PFSK-1 (cell line): Measurements from ENCODE around the gene CCIN.

Source experiments
- POLR2AphosphoS5 ChIP-seq: IDR thresholded peaks from 2 replicates; pipeline ENCODE4 v1.6.1; 2012; ENCODE audit warnings: low read depth, mild to moderate bottlenecking, control low read depth, low read length, moderate library complexity
- TAF1 ChIP-seq: IDR thresholded peaks from 2 replicates; pipeline ENCODE4 v1.6.1; 2012; ENCODE audit warnings: low read length, control low read depth, borderline replicate concordance; ENCODE audit not compliant: insufficient read depth

DNA sequence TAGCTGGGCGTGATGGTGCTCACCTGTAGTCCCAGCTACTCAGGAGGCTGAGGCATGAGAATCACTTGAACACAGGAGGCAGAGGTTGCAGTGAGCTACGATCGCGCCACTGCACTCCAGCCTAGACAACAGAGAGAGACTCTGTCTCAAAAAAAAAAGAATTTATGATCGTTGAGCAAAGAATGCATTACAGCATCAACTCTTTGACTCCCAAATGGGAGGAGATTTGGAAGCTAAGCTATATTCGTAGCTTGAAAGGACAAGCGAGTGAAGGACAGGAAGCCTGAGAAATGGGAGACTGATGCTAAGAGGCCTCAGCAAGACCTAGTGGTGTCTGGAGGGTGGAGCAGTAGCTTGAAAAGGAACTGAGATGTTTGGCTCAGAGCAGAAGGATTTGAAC lies 10.3 kb upstream of the CCIN start:
- no peak for TF ChIP-seq POLR2AphosphoS5
- no peak for TF ChIP-seq TAF1
